ENCODE measurements around the gene SOHLH1. TPM values are rescaled to one million over a fixed set of nuclear protein-coding genes. Genes with fewer than 3 reads are reported as not detected.

Gene SOHLH1, protein sequence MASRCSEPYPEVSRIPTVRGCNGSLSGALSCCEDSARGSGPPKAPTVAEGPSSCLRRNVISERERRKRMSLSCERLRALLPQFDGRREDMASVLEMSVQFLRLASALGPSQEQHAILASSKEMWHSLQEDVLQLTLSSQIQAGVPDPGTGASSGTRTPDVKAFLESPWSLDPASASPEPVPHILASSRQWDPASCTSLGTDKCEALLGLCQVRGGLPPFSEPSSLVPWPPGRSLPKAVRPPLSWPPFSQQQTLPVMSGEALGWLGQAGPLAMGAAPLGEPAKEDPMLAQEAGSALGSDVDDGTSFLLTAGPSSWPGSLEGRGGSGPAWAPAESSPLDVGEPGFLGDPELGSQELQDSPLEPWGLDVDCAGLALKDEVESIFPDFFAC
- not detected for polyA plus RNA-seq

DNA sequence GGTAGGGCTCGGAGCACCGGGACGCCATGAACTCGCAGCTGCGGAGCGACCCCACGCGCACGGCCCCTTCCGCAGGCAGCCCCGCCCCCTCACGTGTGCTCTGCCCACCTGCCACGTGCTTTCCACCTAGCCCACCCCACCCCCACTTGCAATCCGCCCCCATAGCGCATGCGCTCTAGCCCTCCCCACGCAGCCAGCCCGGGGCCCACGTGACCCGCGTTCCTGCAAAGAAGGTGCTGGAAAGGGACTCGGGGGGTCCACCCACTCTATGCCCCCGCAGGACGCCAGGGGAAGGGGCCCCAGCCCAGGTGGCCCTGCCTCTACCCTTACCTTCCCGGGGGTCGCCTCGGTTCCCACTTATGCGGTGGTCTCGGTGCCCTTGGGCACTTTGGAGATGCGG lies at the start of gene SOHLH1:
Gene SOHLH1, minus strand, starts transcription at position 42 of the 400 bp plus-strand sequence. Its CDS starts 14 bp downstream, at position 28.
- peaks cover 0 to 2% of the 10 kb centered on the region in 2 donors for H3K4me1 Mint-ChIP-seq
- H3K36me3 Mint-ChIP-seq: no peaks in the 10 kb centered on the region
- no peak within 1 kb of the TSS for H3K4me3 Mint-ChIP-seq
- peaks cover 0 to 3% (median 0%) of the 10 kb centered on the region in 3 donors for H3K27me3 Mint-ChIP-seq (ENCODE audit: low read depth in 3 of 3)
- H3K27ac Mint-ChIP-seq: no peak within 1 kb of the TSS
- no peaks in the 10 kb centered on the region for H3K9me3 Mint-ChIP-seq
- DNase-seq: no peak

DNA sequence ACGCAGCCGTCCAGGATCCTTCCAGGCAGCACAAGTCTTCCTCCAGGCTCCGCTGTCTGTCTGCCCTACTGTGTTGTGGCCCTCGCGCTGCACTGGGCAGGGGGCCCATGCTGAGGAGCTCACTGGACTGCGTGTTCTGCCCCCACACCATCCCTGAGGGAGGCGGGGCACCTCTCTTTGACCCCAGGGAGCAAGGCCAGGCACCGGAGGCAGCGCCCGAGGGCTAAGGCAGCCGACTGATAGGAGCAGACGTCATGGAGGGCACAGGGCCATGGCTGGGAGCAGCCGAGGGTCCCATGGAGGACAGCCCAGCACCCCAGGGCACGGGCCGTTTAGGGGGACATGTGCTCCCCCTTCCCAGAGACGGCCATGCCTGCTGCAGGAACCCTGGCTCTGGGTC lies 49.4 kb upstream of the SOHLH1 start:
- Mint-ChIP-seq H3K27me3 (ENCODE audit: low read depth in 3 of 3) (no peaks in the 10 kb centered on the region), H3K36me3 (no peaks in the 10 kb centered on the region), H3K9me3 (no peaks in the 10 kb centered on the region), H3K27ac (no peak overlapping the region), H3K4me3 (no peak overlapping the region), H3K4me1 (no peaks in the 10 kb centered on the region)
- no peak for DNase-seq

DNA sequence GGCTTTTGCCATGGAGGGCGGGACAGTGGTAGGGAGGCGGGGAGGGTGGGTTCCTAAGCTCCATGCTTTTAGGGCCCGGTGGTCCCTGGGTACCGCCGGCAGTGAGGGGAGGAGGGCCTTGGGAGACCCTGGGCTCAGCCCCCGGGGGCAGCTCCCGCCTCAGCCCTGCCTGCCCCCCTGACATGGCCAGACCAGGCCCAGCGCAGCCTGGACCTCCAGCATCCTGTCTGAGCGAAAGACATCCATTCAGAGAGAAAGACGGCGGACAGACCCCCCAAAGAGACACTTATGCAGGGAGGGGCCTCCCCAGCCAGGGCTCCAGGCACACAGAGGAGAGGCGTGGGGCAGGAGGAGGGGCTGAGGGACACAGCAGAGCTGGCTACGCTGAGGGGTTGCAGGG lies 48.0 kb upstream of the SOHLH1 start:
- Mint-ChIP-seq H3K4me3 (no peak overlapping the region), H3K9me3 (no peaks in the 10 kb centered on the region), H3K4me1 (no peaks in the 10 kb centered on the region), H3K27ac (no peak overlapping the region), H3K36me3 (no peaks in the 10 kb centered on the region), H3K27me3 (ENCODE audit: low read depth in 3 of 3) (no peaks in the 10 kb centered on the region)
- DNase-seq: no peak

DNA sequence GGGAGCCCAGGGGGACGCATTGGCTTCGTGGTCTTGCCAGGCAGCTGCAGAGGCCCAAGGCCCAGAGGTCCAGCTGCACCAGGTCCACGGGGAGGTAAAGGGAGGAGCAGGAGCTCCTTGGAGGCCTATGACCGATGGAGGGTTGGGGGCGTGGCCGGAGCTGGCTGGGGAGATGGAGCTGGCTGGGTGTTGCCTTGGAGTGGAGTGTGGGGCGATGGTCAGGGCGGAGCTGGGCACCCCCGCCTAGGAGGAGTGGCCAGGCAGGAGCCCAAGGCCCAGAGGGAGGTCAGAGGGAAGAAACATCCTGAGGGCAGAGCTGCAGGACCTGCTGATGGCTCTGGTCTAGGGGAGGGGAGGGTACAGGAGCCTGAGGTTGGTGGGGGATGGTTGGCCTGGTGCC lies 47.3 kb upstream of the SOHLH1 start:
- no peaks in the 10 kb centered on the region for H3K27me3 Mint-ChIP-seq (ENCODE audit: low read depth in 3 of 3)
- H3K9me3 Mint-ChIP-seq: no peaks in the 10 kb centered on the region
- no peak for DNase-seq
- H3K27ac Mint-ChIP-seq: no peak overlapping the region
- no peak overlapping the region for H3K4me3 Mint-ChIP-seq
- no peaks in the 10 kb centered on the region for H3K36me3 Mint-ChIP-seq
- no peaks in the 10 kb centered on the region for H3K4me1 Mint-ChIP-seq

DNA sequence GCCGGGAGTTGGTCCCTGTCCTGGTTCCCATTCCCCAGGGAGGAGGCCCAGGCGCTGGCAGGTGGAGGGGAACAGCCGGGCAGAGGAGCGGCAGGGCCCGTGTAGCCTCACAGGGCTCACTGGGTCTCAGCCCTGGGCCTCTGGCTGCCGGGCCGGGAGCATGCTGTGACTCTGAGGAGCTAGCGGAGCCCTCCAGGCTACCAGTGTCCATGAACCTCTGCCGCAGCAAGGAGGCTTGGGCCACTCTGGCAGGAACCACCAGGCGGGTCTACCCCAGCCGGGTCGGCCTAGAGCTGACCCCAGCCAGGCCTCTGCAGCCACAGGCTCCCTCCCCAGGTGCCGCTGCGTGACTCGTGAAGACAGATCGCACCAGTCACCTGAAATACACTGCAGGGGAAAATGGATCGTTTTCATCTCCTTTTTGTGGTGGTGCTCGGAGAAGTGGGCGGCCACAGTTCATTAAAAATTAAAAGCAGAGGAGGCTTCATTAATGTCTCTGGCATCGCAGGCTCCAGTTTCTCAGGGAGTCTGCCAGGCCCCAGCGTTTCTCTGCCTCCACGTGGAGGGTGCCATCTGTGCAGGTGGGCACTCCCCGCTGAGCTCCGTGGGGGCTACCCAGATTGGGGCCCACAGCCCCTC lies 46.5 kb upstream of the SOHLH1 start:
- no peak overlapping the region for H3K4me3 Mint-ChIP-seq

DNA sequence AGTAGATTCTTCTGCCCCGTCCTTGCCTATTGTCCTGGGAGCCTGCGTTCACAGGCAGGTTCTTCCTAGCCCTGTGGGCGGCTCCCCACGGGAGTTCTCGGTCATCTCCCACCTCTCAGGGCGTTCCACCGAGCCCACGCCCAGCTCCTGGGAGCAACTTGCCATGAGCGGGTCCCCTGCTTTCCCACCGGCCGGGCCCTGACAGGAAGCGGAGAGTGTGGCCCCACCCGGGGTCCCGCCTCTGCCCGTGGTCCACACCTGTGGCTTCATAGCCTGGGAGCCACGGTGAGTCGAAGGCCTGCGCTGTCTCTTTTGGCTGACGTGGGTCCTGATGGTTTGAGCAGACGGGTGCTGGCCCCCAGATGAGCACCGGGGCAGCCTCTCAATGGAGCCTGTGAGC lies 45.9 kb upstream of the SOHLH1 start:
- Mint-ChIP-seq H3K4me3 (no peak overlapping the region), H3K36me3 (no peaks in the 10 kb centered on the region), H3K27ac (no peak overlapping the region), H3K27me3 (ENCODE audit: low read depth in 3 of 3) (no peaks in the 10 kb centered on the region), H3K9me3 (no peaks in the 10 kb centered on the region), H3K4me1 (no peaks in the 10 kb centered on the region)
- DNase-seq: no peak

More for the DNA sequence above, 46.5 kb upstream of the SOHLH1 start:
- Mint-ChIP-seq H3K36me3 (no peaks in the 10 kb centered on the region), H3K27me3 (ENCODE audit: low read depth in 3 of 3) (no peaks in the 10 kb centered on the region), H3K27ac (no peak overlapping the region), H3K4me1 (no peaks in the 10 kb centered on the region), H3K9me3 (no peaks in the 10 kb centered on the region)
- no peak for DNase-seq

DNA sequence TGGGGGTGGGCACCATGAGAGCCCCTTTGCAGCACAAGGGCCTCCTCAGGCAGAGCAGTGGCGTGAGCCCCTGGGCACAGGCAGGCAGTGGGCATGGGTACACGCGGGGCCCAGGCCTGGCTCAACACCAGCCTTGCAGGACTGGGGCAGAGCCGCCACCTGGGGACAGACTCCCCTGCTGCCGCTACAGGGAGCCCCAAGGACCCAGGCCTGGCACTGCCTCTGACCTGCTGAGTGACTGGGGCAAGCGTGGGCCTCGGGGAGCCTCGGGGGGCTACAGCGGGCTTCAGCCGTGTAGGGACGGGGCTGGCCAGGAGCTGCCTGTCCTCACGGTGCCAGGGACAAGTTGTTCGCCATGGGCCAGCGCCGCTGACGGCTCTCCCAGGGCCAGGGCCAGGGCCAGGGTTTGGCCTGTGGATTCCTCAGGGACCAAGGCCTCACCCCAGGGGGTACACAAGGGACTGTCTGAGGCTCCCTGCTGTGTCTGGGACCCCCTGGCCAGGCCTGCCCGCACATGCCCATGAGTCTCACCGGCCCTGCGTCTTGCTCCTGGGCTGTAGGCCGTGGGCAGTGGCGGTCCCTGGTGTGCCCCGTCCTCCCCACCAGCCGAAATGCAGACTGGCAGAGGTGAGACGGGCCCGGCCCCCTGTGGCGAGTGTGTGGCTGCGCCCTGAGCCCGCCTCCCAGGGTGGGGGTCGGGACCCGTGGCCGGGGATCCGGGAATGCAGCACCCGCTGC lies 45.2 kb upstream of the SOHLH1 start:
- H3K4me1 Mint-ChIP-seq: no peaks in the 10 kb centered on the region
- DNase-seq: no peak
- H3K9me3 Mint-ChIP-seq: no peaks in the 10 kb centered on the region
- H3K27ac Mint-ChIP-seq: no peak overlapping the region
- no peaks in the 10 kb centered on the region for H3K36me3 Mint-ChIP-seq
- peaks cover 0 to 2% (median 0%) of the 10 kb centered on the region in 3 donors for H3K27me3 Mint-ChIP-seq (ENCODE audit: low read depth in 3 of 3)
- H3K4me3 Mint-ChIP-seq: no peak overlapping the region

DNA sequence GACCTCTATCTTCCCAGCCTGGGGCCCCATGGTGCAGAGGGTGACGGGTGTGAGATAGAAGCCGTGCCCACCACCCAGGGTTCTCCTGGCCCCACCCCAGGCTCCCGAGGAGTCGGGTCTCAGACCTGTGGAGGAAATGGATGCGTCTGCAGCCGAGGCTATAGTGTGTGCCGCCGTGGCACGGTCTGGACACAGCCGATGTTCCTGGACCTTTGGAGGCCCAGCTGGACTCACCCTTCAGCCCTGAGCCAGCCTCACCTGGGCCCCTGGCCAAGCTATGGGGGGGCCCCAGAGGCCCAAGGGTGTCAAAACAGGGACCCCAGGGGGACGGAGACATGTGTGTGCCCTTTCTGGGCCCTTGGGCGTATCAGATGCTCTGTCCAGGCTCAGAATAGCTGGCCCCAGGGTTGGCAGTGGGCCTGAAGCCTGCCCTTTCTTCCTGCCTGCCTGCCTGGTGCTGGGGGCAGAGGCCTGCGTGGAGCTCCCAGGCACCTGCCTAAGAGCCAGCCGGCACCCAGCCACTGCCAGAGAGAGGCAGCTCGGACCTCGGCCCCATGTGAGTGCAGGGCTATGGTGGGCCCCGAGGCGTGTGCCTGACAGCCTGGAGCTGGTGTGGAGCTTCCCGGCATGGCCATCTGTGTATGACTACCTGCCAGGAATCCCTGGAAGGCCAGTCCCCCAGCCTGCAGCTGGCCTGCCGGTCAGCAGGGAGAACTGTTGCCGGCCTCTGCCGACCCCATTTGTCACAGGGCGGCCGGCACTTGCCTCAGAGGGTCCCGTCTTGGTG lies 44.5 kb upstream of the SOHLH1 start:
- Mint-ChIP-seq H3K4me1 (no peaks in the 10 kb centered on the region), H3K4me3 (no peak overlapping the region), H3K27ac (no peak overlapping the region), H3K27me3 (ENCODE audit: low read depth in 3 of 3) (peaks cover 0 to 2% (median 0%) of the 10 kb centered on the region in 3 donors), H3K36me3 (no peaks in the 10 kb centered on the region), H3K9me3 (no peaks in the 10 kb centered on the region)
- DNase-seq: no peak

DNA sequence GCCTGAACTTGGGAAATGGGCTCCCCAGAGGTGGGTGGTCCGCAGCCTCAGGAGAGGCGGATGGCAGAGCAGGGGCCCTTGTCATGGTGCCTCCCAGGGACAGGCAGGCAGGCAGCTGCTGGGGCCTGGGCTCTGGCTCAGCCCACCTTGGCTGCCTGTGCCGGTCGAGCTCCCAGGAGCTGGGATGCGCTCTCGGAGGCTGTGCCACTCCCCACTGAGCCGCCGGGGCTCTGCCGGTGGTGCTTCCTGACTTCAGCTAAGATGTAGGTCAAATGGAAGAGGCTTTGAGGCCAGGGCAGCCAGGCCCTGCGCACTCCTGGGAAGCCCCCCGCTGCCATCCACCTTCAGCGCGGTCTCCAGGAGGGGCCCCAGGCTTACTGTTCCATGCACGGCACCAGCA lies 43.7 kb upstream of the SOHLH1 start:
- no peaks in the 10 kb centered on the region for H3K36me3 Mint-ChIP-seq
- H3K27me3 Mint-ChIP-seq (ENCODE audit: low read depth in 3 of 3): peaks cover 0 to 2% (median 2%) of the 10 kb centered on the region in 3 donors
- H3K4me1 Mint-ChIP-seq: no peaks in the 10 kb centered on the region
- no peak overlapping the region for H3K4me3 Mint-ChIP-seq
- no peaks in the 10 kb centered on the region for H3K9me3 Mint-ChIP-seq
- no peak overlapping the region for H3K27ac Mint-ChIP-seq
- no peak for DNase-seq

DNA sequence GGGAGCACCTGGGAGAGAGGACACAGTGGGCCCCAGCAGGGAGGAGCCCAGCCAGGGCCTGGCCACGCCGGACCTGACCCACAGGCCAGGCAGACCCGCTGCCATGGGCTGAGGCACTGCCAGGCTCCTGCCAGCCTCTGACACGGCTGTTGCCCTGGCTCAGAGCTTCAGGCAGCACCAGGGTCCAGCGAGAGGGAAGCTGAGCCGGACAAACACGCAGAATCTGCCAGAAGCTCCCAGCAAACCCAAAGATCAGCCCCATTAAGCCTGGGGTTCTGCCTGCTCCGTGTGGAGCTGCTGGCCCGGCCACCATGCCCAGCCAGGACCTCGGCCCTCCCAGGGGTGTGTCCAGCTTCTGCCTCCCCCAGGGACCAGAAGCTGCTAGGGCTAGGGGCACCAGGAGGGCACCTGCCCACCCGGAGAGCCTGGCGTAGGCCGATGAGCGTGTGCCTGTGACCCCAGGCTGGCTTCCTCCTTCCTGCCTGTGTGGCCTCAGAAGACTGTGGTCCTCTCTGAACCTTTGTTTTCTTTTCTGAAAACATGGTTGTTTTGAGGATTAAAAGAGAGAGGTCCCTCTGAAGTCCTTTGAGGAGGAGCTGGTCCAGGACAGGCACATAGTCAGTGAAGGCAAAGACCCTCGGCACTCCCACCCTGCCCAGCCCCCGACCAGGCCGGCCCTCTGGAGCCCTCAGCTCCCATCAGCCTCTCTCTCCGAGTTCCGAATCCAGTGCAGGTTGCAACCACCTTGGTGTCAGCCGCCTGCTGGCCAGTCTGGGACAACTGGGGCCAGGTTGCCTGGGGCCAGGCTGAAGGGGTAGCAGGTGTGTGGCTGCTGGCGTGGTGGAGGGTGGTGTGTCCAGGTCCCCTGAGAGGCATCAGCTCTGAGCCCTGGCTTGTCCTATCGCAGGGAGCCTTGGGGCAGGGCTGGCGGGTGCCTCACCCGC lies 42.3 kb upstream of the SOHLH1 start:
- H3K36me3 Mint-ChIP-seq: no peaks in the 10 kb centered on the region
- H3K27me3 Mint-ChIP-seq (ENCODE audit: low read depth in 3 of 3): peaks cover 0 to 2% (median 2%) of the 10 kb centered on the region in 3 donors
- no peak for DNase-seq
- no peak overlapping the region for H3K27ac Mint-ChIP-seq
- H3K9me3 Mint-ChIP-seq: no peaks in the 10 kb centered on the region
- no peaks in the 10 kb centered on the region for H3K4me1 Mint-ChIP-seq
- H3K4me3 Mint-ChIP-seq: no peak overlapping the region

DNA sequence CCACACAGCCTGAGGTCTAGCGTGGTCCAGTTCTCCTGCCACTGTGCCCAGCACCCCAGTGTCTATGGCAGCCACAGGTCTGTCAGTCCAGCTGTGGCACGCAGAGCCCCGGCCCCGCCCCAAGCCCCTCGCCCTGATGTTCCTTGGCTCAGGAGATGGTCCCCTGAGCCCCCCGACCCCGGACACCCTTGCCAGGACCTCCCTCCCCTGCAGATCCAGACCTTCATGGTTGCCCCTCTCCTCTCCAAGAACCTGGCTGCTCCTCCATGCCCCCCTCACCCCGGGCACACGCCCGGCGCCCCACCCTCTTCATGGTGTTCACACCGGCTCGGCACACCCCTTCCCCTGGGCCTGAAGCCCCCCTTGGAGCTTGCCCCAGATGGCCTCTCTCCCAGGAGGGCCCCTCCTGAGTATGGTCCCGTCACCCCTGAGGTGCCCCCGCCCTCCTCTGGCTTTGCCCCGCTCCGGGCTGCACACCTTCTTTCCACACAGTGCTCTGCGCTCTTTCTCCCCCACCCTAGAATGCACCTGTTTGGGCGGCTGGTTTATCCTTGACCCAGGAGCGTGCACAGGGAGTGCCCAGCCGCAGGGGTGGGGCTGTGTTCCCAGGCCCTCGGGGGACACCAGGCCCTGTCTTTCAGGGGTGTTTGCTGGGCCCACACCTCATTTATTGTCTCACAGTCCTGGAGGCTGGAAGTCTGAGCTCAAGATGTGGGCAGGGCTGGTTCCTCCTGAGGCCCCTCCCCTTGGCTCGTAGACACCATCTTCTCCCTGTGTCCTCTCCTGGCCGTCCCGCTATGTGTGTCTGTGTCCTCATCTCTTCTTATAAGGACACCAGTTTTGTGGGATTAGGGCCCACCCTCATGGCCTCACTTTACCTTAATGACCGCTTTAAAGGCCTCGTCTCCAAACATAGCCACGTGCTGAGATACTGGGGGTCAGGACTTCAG lies 40.3 kb upstream of the SOHLH1 start:
- Mint-ChIP-seq H3K36me3 (no peaks in the 10 kb centered on the region), H3K4me1 (no peaks in the 10 kb centered on the region), H3K9me3 (no peaks in the 10 kb centered on the region), H3K4me3 (no peak overlapping the region), H3K27me3 (ENCODE audit: low read depth in 3 of 3) (peaks cover 0 to 2% (median 2%) of the 10 kb centered on the region in 3 donors), H3K27ac (no peak overlapping the region)
- no peak for DNase-seq
